ENCODE data around the gene ZNF366.

The ZNF366 gene

GRCh38 chr5:72441862-72442540 is 65.2 kb downstream of the ZNF366 start:
- DNase-seq = no peak

GRCh38 chr5:72441094-72441723 is 66.0 kb downstream of the ZNF366 start:
- DNase-seq = no peak

GRCh38 chr5:72440207-72440638 is 67.0 kb downstream of the ZNF366 start:
- DNase-seq = no peak

GRCh38 chr5:72439192-72439591 is 68.0 kb downstream of the ZNF366 start:
- DNase-seq = no peak

- DNase-seq = no peak
Observed at GRCh38 chr5:72438141-72438540, 69.1 kb downstream of the ZNF366 start.

GRCh38 chr5:72436796-72437471 is 70.3 kb downstream of the ZNF366 start:
- no peak for DNase-seq

- DNase-seq = no peak
Observed at GRCh38 chr5:72434781-72435437, 72.3 kb downstream of the ZNF366 start.

GRCh38 chr5:72434056-72434780 is 73.0 kb downstream of the ZNF366 start:
- no peak for DNase-seq

GRCh38 chr5:72433522-72433921 is 73.7 kb downstream of the ZNF366 start:
- DNase-seq = no peak

GRCh38 chr5:72428669-72429068 is 78.5 kb downstream of the ZNF366 start:
- no peak for DNase-seq

- no peak for DNase-seq
Observed at GRCh38 chr5:72427488-72428437, 79.4 kb downstream of the ZNF366 start.

GRCh38 chr5:72427016-72427415 is 80.2 kb downstream of the ZNF366 start:
- no peak for DNase-seq

GRCh38 chr5:72426019-72426418 is 81.2 kb downstream of the ZNF366 start:
- no peak for DNase-seq

GRCh38 chr5:72418271-72418670 is 88.9 kb downstream of the ZNF366 start:
- DNase-seq = no peak

- no peak for DNase-seq
Observed at GRCh38 chr5:72417333-72418062, 89.7 kb downstream of the ZNF366 start.

GRCh38 chr5:72415616-72416325 is 91.4 kb downstream of the ZNF366 start:
- DNase-seq = no peak

- DNase-seq = no peak
Observed at GRCh38 chr5:72412283-72413055, 94.7 kb downstream of the ZNF366 start.

GRCh38 chr5:72410688-72411295 is 96.4 kb downstream of the ZNF366 start:
- no peak for DNase-seq
